Hepatocyte (in vitro differentiated cells): ENCODE results near the gene PDE4B.

Source experiments
- CTCF ChIP-seq: fragments of 200-600 bp; sonication (generic); IDR thresholded peaks from 2 replicates; pipeline ENCODE4 v1.5.1; 2016; ENCODE audit warnings: antibody characterized with exemption, mild to moderate bottlenecking; ENCODE audit not compliant: poor library complexity
- EZH2 ChIP-seq: fragments of 200-600 bp; sonication (generic); IDR thresholded peaks from 2 replicates; pipeline ENCODE4 v1.6.1; 2016; ENCODE audit warnings: antibody characterized with exemption, mild to moderate bottlenecking, borderline replicate concordance

GRCh38 chr1:66413136-66413837 is 620.6 kb downstream of the PDE4B start:
- TF ChIP-seq CTCF (no peak), EZH2 (no peak)
